HG03521 (cell line): ENCODE results near the gene GPC6.
"Not testable (repeated sequence)": the region's sequence is repeated elsewhere in the genome, so short reads cannot be mapped to it uniquely, and the experiment has no call there.

Experiments
- ATAC-seq: cut with Tn5 transposase; IDR thresholded peaks from one replicate; pipeline ENCODE4 v1.9.1; 2021; ENCODE audit warnings: mild to moderate bottlenecking, moderate library complexity; ENCODE audit not compliant: unreplicated experiment

The GPC6 gene

DNA sequence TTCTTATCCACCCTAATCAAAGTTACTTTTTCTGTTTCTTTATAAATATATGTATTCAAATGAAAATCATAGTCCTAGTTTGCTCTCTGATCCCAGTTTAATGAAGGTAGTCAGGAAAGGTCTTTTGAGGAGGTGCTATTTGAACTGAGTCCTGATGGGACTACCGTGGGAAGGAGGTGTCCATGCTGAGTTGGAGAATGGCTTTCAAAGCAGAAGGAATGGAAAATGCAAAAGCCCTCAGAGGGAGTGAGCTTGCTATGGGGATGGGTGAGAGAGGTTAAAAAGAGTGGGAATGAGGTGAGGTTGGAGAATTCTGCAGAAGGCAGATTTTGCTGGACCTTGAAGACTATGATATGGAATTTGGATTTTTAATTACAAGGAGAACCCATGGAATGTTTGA lies 193.6 kb downstream of the GPC6 start:
- ATAC-seq = no peak

DNA sequence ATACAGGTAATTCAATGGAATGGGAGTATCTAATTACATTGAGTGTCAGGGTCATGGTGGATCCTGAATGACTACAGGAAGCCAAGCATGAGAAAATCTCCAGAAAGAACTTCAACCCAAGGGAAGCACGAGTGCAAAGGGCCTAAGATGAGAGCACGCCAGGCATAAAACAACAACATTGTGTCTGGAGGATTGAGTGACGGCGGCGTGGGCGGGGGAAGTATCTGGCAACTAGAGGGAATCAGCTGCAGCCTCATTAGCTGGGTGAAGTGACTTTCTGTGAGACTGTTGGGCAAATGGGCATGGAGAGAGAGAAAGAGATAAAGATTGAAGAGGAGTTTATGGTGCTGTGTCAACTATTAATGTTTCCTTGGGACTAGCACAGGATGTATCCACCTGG lies 194.3 kb downstream of the GPC6 start:
- no peak for ATAC-seq

DNA sequence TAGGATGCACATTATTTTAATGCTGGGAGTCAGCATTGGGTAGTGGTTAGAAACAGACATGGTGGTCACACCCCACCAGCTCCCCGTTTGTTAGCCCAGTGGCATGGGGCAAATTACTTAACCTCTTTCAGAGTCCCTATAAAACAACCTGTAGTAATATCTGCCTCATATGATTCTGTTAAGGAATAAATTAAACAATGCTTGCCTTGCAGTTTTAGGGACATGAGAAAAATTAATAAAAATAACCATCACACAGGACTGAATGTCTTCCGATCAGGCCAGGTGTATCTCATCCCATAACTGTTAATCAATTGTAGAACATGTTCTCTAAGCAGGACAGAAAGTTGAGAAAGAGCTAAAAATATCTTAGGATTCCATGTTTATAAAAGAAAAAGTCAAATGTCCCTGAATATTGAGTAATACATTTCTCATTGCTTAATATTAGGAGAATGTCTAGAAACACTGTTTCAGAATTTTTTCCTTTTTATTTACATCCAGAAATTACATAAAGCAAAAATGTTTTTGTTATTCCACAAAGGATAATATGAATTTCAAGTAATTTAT lies 196.5 kb downstream of the GPC6 start:
- ATAC-seq = no peak

DNA sequence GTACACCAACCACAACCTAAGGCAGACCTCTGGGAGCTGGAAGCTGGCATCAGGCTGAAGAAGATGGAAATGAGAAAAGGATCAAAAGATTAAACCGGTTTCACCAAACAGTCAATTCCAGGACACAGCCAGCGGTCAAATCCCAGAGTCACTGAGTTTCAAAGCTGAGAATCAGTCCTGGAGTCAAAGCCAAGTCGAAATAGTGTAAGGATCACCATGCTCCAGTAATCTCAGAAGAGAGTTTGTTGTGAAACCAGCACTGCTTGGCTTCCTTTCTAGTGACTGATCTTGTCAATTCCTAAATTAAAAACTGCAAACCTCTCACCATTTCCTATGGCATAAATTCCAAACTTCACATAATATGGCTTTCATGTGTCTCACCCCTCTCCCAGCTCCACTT lies 198.8 kb downstream of the GPC6 start:
- ATAC-seq = no peak

DNA sequence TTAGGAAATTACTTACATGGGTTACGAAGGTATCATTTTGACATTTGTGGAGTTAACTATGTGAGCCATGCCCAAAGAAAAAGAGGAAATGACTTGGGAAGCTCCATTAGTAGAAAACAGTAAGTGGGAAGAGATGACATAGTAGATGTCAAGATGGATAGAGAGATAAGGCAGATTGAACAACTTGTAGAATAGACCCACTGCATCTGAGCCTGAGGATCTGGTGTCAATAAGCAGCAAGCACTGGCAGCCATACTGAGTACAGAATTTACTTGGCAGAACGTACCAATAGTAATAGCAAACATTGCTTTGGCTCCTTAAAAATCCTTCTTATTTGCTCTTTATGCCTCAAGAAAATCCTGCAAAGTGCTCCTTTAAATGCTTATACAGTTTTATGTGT lies 203.8 kb downstream of the GPC6 start:
- ATAC-seq = no peak

DNA sequence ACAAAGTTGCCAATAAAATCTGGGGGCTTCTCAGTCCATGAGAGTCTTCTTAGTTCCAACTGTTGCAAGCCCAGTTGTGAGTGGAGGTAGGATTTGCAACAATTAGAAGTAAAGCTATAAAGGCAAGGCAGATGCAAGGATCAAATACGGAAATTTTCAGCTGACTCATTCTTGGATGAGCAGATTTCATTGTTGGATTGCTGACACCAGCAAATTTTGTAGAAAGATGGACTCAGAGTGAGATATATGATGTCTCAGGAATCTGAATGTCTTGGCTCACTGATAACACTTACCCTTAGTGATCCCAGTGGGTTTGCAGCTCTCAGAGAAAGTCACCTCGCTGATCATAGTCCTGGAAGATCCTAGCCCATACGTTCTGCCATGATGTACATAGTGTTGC lies 209.0 kb downstream of the GPC6 start:
- ATAC-seq = no peak

DNA sequence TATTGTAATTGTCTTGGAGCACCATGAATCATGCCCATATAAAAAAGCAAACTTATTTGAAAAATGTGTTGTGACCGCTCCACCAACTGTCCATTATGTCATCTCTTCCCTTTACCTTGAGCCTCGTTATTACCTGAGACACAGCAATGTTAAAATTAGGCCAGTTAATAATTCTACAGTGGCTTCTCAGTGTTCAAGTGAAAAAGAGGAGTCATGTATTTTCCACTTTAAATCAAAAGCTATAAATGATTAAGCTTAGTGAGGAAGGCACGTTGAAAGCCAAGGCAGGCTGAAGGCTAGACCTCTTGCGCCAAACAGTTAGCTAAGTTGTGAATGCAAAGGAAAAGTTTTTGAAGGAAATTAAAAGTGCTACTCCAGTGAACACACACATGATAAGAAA lies 210.5 kb downstream of the GPC6 start:
- ATAC-seq = no peak

DNA sequence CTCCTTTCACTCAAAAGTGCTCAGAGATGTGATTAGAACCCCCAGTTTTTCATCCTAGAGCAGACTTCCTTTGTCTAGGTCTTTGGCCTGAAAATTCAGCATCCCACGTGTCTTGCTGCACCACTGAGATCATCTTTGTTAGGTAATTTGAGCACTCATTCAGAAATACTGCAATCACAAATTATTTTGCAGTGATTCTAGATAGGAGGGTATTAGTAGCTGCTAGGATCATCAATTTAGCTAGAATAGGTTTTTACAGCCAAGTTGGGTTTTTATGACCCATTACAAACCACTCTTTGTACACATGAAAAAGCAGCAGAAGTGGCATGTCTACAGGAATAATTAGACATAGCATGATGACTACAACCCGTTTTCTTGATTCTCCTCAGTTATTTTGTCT lies 219.6 kb downstream of the GPC6 start:
- ATAC-seq = no peak

DNA sequence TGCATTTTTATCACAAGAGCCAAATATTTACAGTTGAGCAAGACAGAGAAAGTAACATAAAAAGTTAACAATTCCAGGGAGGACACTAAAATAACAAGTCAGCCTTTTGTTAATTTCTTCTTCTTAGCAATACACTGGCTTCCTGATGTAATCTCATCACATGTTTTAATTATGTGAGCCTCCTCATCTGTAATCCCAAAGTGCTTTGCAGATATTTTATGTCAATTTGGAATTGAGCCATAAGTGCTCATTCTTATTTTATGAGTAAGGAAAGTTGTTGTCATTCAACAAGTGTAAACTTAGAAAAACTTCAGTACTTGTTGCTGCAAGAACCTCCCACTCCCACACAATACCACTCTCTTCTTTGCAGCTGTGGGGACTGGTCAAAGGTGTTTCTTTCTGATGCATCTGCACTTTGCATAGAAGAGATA lies 223.6 kb downstream of the GPC6 start:
- no peak for ATAC-seq

DNA sequence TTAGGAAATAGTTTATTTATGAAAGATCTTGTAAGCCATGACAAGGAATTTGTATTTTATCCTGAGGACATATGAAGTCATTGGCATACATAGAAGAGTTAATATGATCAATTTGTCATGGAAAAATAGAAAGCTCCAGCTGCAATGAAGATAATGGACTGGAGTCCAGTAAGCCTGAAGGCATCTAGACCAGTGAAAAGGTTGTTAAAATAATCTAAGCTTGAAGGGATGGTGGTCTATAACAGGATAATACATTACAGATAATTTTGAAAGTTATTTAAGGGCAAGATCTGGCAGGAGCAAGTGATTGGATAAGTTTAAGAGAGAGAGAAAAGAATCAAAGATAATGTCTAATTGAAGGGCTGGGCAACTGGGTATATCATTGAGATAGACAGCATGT lies 224.2 kb downstream of the GPC6 start:
- ATAC-seq = no peak

DNA sequence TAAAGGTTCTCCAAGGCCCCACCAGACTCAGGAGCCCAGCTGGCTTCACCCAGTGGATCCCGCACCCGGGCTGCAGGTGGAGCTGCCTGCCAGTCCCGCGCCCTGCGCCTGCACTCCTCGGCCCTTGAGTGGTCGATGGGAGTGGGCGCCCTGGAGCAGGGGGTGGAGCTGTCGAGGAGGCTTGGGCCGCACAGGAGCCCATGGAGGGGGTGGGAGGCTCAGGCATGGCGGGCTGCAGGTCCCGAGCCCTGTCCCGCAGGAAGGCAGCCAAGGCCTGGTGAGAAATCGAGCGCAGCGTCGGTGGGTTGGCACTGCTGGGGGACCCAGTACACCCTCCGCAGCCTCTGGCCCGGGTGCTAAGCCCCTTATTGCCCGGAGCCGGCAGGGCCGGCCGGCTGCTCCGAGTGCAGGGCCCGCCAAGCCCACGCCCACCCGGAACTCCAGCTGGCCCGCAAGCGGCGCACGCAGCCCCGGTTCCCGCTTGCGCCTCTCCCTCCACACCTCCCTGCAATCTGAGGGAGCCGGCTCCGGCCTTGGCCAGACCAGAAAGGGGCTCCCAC lies 228.1 kb downstream of the GPC6 start:
- not testable (repeated sequence) for ATAC-seq

DNA sequence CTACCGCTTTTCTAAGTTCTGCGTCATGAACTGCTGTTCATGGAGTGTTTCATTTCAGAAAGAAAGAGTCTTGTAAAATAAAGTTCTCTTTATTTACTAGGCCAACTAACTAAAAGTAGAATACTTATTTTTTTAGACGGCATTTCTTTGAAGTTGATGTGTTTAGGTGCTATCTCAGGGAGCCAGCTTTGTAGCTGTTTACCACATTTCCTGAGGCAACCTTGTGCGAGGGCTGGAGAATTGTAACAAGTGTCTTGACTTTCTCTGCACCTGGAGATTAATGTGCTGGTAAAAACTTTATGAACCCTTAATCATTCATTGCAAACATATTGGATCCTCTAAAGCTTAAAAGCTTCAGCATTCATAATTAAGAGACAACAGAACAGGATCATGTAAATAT lies 229.3 kb downstream of the GPC6 start:
- no peak for ATAC-seq

DNA sequence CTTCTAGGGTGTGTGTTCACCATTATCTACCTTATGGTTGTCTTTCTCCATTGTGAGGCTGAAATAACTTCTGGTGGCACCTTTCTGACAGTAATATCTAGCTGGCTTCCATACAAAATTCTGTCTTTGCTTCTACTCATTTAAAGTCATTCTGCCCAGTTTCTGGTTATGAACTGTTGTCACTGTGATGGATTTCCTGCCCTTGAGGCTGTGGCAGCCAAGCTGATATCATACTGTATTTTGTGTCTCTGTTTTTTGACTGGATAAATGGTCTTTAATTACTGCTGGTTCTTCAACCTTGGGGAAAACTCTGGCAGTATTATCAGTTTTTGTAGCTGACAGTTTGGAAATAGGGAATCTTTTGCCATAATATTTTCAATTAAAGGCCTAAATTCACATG lies 233.4 kb downstream of the GPC6 start:
- ATAC-seq = no peak

DNA sequence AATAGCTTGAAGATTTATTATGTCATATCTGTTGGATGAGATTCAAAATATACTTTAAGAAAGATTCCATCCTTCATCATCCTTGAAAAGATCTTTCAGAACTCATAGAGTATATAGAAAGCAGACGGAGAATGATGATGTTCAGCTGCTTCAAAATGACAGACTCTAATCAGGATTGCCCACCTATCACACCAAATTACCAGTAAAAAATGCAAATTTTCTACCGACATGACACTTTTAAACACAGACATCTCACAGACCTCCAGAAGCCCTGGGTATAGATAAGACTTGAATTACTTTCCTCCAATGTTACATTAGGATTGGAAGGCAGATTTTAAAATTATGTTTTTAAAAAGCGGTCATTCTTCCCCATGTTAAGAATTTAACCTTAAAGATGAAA lies 235.5 kb downstream of the GPC6 start:
- ATAC-seq = no peak

DNA sequence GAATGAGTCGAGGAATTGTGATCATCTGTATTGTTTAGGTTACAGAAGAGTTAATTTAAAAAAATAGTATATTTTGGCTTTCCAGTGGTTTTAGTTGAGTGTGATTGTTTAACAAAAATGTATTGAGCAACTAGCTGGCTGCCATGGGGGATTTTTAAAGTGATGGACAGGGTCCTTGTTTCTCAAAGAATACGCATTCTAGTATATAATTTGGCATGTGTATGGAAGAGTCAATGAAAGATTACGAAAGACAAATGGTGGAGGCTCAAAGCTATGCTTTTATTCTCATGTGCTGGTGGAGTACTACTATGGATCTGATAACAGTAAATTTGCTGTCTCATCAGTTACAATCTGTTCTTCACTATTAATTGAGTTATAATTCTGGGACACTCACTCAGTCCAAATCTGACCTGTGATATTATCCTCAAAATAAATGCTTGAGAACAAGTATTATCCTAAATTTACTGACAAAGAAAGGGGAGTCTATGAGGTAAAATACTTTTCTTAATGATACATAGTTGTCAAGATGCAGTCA lies 240.0 kb downstream of the GPC6 start:
- no peak for ATAC-seq

DNA sequence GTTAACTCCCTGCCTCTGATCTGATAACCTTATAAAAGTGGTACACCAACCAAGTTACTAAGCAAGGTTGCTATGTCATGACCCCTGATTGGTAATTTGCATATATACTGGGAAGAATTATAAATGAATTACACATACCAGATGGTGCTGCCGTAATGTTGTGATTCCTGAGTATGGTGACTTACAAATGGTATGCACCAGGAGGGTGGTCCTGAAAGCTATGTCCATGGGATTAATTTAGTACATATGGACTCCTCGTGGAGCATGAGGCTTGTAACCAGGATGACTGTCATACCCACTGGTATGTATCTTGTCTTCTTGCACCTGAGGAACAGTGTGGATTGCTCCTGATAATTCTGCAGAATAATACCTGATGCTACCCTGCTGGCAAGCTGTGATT lies 240.6 kb downstream of the GPC6 start:
- no peak for ATAC-seq

DNA sequence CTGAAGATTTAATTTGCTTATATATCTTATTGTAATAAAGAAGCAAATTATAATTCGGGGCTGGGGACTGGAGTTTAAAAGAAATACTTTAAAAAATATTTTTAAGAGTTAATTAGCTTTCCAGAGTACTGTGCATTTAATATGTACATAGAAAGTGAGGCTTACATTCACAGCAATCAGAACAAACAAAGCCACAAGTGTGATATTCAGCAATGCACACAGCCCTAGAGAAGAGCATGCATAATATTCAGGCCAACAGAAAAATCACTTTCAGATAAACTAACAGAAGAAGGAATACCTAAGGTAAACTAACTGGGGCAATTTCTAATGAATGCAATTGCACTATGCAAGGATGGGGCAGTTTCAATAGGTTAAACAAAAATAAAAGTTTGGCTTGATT lies 241.8 kb downstream of the GPC6 start:
- no peak for ATAC-seq

DNA sequence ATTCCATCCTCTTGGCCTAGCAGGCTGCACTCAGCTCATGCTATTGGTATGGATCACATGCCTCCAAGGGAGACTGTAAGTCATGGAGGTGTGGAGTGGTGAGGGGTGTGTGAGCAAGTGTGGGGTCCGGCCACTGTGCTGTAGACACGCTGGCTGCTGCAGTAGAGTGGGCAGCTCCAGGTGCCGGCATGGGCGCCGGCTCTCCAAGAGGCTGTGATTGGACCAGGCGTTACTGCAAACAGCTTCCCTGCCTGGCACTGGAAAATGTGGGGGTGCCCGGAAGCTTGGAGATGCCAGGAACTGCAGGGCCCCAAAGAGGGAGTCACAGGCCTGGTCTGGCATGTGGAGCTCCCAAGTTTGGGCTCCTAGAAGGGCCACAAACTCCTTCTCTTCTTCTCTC lies 245.7 kb downstream of the GPC6 start:
- no peak for ATAC-seq

DNA sequence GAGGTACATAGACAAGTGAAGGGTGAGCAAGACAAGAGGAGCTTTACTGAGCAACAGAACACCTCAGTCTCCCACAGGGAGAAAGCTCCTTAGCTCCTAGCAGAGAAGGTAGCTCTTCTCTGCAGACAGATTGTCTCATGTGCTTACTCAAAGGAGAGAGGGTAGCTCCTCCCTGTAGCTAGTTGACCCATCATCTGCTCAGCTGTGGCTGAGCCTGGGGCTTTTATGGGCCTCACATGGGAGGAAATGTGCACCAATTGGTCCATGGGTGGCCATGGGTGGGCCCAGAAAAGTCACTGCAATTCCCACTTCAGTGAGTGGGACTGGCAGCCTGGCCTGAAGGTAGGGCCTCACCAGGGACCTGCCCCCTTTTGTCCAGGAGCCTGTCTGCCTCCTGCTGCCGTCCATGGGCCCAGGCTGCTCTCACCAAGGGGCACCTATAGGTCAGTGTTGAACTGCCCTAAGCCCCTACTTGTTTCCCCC lies 246.2 kb downstream of the GPC6 start:
- no peak for ATAC-seq

DNA sequence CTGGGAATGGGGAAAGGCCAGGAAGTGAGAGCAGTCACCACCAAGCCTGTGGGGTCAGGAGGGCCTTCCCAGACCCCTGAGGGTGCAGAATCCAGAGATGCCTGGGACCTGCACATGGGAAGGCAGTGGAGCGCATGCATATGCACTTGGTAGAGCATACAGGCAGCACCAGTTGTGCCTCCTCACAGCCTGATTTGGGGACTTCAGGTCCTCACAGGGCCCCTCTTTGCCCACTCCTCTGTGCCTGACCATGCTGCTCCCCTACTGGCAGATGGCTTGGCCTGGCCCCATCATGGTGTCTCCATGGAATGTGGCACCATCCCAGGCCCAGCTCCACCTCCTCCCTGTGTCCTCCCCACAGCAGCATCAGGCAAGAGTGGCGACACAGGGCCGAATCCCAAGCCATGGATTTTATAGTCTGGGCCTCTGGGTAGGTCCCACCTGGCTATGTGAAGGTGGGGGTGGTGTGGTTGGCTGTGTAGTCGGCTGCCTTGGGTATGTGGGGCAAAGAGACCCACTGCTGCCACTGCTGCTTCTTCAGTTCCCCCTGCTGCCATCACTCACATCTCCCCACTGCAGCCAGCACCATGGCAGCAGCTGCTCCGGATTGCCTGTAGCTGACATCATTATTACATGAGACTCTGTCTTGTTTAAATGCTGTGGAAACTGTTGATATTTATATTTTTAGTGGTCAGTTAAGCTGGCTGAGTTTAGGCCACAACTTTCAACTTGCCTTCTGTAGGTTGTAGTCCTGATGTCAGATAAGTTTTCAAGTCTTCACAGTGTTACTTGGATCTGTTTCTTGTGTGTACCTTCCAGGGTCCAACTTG lies 247.0 kb downstream of the GPC6 start:
- ATAC-seq = no peak

DNA sequence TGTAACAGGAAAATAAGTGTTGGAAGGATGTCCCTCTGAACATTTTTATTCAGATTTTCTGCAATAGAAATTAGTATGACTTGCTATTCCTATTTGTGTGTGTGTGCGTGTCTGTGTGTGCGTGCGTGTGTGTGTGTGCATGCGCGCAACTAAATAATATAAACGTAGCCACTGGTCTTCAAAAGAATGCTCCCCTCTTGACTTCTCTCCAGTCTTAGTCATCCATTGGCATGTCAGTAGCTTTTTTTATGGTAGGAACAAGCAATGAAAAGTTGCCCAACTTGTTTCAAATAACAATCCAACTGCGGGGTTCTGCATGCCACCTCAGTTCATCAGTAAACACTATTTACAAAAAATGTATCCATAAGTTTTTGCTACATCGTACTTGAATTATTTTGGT lies 249.6 kb downstream of the GPC6 start:
- no peak for ATAC-seq

DNA sequence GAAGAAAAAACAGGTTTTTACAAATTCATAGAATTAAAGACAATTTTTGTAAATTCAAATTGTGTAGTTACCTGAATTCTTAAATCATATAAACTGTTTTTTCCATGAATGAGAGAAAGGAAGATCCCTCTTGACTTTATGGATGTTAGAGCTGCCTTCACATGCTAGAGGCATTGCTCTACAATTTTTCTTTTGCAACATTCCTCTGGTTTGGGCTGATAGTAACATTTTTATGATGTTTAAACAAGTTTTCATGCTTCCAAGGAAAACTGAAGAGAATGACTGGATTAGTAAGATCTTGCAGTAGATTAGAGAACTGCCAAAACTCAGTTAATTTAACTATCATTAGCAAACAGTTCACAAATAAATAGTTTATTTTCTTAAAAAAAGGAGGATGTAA lies 250.6 kb downstream of the GPC6 start:
- ATAC-seq = no peak
